Esophagus squamous epithelium (tissue), 4 donors: ENCODE results near the gene CNTNAP2.

Source experiments
- POLR2A ChIP-seq, 4 donors: fragments of 450-650 bp; IDR thresholded peaks; one replicate each; pipeline ENCODE4 v1.6.1; 2017; ENCODE audit warnings: antibody characterized with exemption in 4 of 4, mild to moderate bottlenecking in 4 of 4, moderate library complexity in 3 of 4
- TF ChIP-seq, protein P1 (sequence below), 6 experiments: fragments of 450-650 bp in 4 of 6; fragments of 200-600 bp in 2 of 6; sonication (generic) in 2 of 6; IDR thresholded peaks; one replicate each; pipeline ENCODE4 v1.5.1; 2016 to 2019; ENCODE audit warnings: antibody characterized with exemption in 6 of 6, mild to moderate bottlenecking in 4 of 6, moderate library complexity in 4 of 6

DNA sequence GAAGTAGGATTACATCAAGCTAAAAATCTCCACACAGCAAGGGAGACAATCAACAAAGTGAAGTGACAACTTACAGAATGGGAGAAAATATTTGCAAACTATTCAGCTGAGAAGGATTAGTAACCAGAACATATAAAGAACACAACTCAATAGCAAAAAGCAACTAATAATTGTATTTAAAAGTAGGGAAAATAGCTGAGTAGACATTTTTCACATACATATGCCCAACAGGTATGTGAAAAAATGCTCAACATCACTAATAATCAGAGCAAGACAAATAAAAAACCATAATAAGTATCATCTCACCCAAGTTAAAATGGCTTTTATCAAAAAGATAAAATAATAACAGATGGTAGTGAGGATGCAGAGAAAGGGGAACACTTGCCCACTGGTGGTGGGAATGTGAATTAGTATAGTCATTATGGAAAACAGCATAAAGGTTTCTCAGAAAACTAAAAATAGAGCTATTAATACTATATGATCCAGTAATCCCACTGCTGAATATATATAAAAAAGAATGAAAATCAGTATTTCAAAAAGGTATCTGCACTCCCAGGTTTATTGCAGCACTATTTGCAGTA, 1689.5 kb downstream of the CNTNAP2 start:
- TF ChIP-seq, protein P1, sequence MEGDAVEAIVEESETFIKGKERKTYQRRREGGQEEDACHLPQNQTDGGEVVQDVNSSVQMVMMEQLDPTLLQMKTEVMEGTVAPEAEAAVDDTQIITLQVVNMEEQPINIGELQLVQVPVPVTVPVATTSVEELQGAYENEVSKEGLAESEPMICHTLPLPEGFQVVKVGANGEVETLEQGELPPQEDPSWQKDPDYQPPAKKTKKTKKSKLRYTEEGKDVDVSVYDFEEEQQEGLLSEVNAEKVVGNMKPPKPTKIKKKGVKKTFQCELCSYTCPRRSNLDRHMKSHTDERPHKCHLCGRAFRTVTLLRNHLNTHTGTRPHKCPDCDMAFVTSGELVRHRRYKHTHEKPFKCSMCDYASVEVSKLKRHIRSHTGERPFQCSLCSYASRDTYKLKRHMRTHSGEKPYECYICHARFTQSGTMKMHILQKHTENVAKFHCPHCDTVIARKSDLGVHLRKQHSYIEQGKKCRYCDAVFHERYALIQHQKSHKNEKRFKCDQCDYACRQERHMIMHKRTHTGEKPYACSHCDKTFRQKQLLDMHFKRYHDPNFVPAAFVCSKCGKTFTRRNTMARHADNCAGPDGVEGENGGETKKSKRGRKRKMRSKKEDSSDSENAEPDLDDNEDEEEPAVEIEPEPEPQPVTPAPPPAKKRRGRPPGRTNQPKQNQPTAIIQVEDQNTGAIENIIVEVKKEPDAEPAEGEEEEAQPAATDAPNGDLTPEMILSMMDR (IDR thresholded peaks at IDR 0.05), result no peak
- TF ChIP-seq POLR2A (IDR thresholded peaks at IDR 0.05), result no peak
